Stimulated activated CD8-positive, alpha-beta memory T cell treated with anti-CD3 and anti-CD28 coated beads, Interleukin-15, amount 100 ng/mL, for 1 hour (primary cell): ENCODE data around the gene TBCK.
"Not testable (repeated sequence)": the region's sequence is repeated elsewhere in the genome, so short reads cannot be mapped to it uniquely, and the experiment has no call there.

Experiments
- DNase-seq: peaks from one replicate; pipeline ENCODE4 v3.0.0-alpha.2; 2020; ENCODE audit warnings: low read depth

The TBCK gene

DNA sequence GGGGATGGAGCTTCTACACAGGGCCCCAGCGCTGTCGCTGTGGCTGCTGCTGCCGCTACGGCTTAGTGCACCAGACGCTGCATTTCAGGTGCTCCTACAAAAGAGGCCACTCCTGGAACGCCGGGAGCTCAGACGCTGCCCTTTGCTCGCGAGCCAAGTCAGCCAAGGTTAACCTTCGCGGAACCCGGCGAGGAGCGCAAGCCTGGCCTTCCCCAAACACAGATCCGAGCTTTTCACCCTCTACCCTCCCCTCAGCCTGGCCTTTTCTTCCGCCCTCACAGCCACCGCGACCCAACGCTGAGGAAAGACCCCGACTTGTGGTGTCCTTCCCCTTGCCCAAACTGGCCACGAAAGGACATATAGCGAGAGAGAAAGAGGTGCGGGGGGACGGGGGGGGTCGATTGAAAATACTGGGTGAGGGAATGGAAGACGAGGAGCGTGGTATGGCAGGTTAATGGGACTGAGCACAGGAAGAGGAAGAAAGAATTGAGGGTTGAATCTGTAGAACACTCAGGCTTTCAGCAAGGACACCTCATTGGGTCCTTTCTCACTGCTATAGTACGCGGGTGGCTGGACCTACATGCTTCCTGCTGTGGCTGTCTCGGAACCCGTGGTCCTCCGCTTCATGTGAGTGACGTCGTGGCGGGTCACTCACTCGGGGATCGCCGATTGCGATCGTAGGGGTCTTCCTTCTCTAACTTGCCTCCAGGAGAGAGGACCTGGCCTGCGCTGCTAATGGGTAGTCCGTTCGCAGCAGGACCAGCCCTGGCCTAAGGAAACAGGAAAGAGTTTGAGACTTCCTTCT is at the start of gene TBCK, which contains the start of gene AIMP1:
TSS of gene TBCK (minus strand) at position 242 of the 805 bp plus-strand sequence. CDS start 7,249 bp downstream, outside the sequence.
TSS of gene AIMP1 (plus strand) at position 583 of the 805 bp plus-strand sequence. CDS start 8,460 bp downstream, outside the sequence.
- peak; percentile 81 for DNase-seq

DNA sequence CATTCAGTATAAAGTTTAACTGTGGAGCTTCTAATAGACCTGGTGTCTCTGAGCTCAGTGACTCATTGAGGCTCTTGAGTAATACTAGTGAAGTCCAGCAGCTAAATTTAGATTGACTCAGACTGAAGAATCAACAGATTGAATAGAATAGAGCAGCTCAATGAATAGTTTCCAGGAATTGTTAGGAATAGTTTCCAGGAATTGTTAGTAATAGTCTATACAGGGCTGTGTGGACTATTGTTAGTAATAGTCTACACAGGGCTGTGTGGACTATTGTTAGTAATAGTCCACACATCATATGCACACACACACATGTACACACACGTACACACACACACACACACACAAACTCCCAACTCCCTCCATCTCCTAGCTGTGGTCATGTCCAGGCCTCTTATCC is 49.6 kb upstream of the TBCK start:
- no peak for DNase-seq

DNA sequence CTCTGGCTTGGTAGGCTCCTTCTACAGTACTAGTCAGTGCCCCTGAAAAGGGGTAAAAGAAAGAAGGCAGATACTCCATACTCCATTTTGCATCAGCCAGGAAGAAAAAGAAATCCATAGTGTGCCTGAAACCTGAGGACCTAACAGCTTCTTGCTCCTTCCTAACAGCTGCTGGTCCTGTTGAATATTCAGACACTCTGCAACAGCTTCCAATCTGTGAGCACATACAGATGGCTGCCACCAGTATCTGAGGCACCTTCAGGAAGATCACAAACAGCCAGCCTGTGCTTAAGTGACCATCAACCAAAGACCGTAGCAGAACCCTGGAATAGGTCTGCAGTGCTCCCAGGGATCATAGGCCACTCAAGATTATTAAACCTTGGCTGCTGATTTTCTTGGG is 48.3 kb upstream of the TBCK start:
- DNase-seq: no peak

DNA sequence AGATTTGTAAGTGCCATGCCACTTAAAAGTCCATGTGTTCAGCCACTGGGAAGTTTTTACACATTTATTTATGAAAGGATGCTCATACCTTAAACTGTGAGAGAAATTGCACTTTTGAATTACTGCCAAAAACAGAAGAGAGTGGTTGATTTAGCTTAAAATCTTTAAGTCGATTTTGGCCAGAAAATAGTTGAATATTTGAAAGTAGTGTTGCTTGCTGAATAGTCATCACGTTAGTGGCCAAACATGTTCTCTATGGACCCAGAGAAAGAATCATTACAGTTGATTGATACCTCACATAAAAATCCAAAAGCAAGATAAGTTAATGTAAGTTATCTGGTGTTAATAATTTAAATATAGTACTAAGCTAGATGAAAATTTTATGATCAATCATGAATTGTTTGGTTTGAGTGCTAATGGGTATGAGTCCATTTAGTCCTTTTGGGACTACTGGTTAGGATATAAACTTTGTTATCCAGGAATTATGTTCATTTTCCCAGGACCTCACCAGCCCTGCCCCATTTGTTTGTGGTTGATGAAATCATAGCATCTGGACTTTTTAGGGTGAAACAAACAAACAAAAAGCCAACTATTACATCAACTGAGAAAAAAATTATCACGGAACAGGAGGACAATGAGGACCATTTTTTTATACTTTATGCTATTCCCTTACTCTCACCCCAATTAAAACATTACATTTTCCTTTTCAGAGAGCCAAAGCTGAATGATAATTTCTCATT is 46.2 kb upstream of the TBCK start:
- no peak for DNase-seq

DNA sequence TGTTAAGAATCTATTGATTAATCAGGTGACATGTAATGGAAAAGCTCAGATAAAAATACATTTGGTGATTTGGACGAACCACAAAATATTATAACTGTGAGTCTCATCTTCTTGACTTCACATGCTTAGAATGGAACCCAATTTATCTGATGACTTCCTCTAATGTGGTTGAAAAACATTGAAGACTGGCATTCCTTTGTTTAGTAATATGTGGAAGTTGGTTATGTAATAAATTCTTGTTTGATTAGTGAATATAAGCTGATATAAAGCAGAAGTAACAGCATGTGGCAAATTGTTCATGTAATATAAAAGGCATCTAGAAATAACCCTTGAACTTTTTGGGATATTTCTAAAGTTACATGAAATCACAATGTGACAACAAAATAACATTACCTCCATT is 42.9 kb upstream of the TBCK start:
- no peak for DNase-seq

DNA sequence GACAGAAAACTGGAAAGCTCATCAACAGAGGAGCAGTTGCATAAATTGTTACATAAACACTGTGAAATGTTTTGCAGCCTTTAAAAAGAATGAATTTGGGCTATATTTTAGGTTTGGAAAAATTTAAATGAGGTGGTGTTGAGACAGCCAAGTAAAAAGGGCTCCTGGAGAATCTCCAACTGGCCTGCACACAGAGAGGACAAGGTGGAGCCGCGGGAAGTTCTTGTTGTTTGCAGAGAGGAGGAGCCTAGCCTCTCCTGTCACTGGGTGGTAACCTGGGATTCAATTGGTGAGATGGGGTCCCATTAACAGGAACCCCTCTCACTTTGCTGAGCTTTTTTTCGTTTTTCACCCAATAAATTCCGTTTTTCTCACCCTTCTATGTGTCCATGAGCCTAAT is 39.2 kb upstream of the TBCK start:
- no peak for DNase-seq

DNA sequence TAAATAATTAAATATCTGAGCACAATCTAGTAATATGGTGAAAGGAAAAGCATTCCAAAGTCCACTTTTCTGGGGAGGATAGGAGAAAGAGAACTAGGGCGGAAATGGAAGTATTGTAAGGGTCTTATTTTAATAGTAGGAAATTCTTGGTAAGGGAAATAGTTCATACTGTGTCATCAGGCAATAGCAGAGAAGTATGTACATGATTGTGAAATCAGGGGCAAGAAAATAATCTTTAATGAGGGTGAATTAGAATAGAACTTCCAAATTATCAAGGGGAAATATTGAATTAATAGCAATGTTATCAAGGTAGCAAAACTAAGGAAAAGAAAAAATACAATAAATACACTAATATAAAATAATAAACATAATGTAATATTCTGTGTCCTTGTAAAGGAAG is 37.8 kb upstream of the TBCK start:
- DNase-seq: no peak

DNA sequence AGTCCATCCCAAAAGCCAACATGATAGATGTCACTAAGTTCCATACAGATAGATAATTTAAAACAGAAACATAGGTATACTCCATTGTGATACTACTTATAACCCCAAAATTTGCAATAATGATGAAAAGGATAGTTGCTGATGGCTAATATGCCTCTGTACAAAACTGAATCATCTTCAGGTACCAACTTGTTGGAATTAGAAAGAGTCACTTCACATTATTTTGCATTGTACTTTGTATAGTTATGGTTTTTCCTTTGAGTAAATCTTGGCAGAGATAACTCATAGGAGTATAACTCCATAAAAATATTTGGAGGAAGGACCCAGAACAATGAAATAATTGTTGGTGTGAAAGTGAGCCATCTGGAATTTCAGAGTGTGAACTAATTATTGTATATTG is 35.0 kb upstream of the TBCK start:
- DNase-seq: no peak

DNA sequence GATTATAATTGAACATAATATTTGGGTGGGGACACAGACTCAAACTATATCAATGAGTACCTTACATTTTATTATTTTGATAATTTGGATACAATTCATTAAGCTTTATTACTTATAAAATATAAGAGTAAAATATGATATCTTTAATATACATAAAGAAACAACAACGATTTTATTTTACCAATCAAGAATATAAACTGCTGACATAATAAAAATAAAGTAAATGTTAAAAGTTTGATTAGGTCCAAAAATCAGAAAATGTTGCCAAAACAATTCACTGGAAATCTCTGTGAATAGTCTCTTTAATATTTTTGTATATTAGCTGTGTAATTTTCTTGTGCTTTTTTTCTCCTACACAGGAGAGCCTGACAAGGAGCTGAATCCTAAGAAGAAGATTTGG is 31.2 kb upstream of the TBCK start:
- DNase-seq: no peak

DNA sequence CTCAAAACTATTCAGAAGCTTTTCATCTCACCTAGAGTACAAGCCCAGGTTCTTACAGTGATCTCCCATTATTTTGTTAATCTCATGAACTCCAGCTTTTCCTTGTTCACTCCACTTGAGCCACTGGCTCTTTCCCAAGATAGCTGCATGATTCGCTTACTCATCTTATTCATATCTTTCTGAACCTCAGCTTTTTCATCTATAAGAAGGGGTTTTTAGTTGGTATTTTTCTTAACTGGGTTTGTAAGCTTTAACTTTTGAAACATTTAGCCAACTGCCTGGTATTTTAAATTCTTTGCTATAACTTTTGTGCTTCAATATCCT is 28.6 kb upstream of the TBCK start:
- no peak for DNase-seq

DNA sequence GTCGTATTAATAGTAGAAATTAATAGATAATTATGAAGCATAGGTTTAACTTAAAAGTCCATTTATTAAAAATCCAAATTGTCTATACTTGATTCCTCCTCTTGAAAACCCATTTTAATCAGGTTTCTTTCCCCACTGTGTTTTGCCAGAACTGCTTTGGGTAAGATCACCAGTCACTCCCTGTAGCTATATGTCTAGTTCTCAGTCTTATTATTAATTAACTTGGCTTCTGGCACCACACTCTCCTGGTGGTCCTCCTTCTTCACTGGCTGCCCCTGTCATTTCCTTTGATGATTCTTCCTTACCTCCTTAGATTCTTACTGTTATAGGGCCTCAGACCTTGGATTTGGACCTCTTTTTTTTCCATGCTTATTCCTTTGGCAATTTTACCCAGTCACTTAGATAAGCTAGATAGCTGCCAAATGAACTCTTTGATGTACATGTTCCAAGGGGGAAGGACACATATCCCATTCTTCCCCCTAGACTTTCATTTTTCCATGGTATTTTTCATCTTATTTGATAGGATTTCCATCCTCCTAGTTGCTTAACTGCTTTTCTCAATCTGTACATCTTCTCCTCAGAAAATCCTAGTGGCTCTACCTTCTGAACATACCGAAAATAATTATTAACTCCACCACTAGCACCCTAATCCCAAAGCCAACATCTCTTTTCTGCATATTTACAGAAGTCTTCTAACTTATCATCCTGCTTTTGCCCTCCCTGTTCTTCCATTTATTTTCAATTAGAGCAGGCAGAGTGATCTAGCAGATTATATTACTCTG is 28.0 kb upstream of the TBCK start:
- DNase-seq: no peak

DNA sequence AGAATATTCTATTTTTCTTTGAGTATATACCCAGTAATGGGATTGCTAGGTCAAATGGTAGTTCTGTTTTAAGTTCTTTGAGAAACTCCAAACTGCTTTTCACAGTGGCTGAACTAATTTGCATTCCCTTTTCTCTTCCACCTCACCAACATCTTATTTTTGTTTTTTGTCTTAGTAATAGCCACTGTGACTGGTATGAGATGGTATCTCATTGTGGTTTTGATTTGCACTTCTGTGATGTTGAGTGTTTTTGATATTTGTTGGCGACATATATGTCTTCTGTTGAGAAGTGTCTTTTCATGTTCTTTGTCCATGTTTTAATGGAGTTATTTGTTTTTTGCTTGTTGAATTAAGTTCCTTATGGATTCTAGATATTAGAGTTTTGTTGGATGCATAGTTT is 24.8 kb upstream of the TBCK start:
- DNase-seq: no peak

DNA sequence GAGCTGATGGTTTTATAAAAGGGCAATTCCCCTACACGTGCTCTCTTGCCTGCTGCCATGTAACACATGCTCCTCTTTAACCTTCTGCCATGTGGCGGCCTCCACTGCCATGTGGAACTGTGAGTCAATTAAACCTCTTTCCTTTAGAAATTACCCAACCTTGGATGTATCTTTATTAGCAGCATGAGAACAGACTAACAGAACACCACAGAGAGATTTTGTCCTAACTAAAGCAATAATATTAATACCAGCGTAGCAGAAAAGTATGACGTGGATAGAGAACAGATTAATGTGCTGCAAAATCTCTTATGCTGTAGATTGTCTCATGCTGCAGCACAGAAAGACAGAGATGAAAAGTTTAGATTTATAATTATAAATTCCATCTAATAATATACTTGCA is 23.4 kb upstream of the TBCK start:
- DNase-seq: no peak

DNA sequence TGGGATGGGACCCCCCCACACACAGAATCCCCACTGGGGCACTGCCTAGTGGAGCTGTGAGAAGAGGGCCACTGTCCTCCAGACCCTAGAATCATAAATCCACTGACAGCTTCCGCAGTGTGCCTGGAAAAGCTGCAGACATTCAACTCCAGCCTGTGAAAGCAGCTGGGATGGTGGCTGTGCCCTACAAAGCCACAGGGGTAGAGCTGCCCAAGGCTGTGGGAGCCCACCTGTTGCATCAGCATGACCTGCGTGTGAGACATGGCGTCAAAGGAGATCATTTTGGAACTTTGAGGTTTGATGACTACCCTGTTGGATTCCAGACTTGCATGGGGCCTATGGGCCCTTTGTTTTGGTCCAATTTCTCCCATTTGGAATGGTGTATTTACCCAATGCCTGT is 22.7 kb upstream of the TBCK start:
- no peak for DNase-seq

DNA sequence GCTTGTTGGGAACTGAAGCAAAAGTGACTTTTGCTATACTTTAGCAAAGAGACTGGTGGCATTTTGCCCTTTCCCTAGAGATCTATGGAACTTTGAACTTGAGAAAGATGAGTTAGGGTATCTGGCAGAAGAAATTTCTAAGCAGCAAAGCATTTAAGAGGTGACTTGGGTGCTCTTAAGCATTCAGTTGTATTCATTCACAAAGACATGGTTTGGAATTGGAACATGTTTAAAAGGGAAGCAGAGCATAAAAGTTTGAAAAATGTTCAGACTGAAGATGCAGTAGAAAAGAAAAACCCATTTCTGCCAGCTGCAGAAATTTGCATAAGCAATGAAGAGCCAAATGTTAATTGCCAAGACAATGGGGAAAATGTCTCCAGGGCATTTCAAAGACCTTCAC is 21.9 kb upstream of the TBCK start:
- no peak for DNase-seq

DNA sequence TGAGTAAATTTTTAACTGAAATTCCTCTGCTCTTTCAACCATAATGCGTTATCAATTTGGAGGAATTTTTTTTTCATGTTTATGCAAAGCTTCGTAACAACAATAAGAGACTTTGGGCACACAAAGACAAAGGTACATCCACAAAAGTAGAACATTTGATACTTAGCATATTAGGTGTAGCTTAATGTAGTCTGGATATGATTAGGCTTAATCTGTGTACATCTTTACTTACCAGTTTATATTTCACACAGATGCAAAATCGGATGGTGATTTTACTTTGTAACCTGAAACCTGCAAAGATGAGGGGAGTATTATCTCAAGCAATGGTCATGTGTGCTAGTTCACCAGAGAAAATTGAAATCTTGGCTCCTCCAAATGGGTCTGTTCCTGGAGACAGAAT is 20.6 kb upstream of the TBCK start:
- DNase-seq: no peak

DNA sequence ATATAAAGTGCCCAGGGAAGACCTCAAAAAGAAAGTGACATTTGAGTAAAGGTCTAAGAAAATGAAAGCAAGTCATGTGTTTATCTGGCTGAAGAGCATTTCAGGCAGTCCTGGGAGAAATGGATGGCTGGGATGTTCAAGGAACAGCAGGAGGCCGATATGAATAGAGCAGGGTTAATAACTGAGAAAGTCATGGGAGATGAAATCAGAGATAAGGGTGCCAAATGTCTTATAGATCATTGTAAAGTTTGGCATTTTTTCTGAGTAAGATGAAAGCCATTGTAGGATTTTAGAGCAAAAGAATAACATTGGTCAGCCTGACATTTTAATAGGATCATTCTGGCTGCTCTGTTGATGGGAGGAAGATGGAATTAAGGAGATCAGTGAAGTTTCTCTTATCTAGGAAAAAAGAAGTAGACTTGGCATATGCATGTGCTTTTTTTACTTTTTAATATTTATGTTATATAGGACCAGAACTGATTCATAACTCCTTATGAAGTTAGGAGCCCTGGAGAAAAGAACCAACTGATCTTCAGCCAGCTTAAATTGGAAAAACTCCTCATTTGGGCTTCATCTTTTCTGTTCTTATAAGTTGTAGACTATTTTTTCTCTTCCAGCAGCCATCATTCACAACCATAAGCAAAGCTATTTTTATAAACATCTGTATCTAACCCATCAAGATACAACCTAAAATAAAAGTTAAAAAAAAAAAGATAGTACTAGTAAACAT is 18.9 kb upstream of the TBCK start:
- DNase-seq: no peak

DNA sequence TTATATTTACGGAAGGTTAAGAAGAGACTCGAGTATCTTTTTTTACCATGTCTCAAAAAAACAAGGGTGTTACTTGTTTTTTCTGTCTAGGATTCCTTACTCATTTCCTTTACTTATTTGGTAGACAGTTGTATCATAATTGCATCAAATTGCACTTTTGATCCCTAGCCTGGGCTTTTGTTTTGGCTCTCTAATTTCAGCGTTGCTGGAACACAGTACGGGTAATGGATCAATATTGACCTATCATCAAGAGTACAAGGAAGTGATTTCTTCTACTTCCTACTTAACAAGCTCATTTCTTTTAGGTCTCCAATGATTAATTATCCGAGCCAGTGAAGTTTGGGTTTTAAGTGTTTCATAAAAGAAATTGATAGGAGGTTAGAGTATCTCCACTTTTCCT is 17.2 kb upstream of the TBCK start:
- no peak for DNase-seq

DNA sequence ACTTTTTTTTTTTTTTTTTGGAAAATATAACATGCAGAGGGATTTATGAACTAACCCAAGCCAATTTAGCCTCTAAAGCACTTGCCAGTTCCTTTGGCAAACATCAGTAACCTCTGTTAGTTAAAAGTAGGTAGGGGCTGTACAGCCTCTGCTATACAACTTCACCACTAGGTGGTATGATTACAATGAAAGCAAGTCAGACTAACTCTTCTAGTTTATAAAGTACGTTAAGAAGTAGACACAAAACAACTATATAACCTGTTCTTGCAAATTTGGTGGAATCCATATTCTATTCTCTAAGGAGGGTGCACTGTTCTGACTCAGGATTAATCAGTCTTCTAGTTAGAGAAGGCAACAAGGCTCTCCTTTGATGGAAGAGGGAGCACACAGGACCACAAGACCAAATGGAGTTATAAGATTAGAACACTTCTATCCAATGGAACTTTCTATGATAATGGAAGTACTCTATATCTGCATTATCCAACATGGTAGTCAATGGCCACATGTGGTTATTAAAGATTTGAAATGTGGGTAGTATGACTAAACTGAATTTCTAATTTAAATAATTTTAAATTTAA is 13.1 kb upstream of the TBCK start:
- no peak for DNase-seq

DNA sequence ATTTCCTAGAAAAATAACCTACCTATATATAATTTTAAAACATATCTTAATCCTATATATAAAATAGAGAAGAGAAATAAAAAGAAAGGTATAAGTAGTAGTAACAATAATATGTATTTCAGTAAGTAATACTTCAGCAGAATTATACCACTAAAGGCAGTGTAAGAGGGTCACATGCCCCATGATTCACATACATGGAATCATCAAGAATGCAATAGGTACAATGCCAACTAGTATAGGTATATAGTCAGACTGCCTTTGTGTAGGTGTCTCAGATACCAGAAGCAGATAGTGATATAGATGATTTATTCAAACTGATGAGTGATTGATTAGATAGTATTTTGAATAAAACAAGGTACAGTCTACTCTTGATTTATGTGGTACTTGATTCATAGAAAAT is 9.8 kb upstream of the TBCK start:
- no peak for DNase-seq

DNA sequence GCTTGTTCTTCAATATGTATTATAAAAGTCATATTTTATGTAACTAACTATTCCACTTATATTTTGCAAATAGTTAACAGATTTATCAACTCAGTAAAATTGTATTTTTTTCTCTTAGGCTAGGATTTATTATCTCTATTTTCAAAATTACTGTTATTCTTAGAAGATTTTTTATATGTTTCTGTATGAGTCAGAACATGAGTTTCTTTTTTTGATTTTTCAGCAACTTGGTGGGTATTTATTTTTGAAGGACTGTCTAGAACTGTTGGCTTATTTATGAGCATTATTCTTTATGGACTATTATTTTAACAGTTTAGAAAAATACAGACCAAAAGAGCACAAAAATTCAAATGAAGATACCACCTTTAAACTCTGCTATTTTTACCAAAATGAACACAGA is 7.1 kb upstream of the TBCK start:
- no peak for DNase-seq

DNA sequence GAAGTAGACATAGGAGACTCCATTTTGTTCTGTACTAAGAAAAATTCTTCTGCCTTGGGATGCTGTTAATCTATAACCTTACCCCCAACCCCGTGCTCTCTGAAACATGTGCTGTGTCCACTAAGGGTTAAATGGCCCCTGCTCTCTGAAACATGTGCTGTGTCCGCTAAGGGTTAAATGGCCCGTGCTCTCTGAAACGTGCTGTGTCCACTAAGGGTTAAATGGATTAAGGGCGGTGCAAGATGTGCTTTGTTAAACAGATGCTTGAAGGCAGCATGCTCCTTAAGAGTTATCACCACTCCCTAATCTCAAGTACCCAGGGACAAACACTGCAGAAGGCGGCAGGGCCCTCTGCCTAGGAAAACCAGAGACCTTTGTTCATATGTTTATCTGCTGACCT is 5.8 kb upstream of the TBCK start:
- not testable (repeated sequence) for DNase-seq
